Mesendoderm (in vitro differentiated cells): Measurements from ENCODE around the gene FRMD4A.

Experiments
- DNase-seq: peaks from one replicate; pipeline ENCODE4 v3.0.0; 2013
- H2AK5ac ChIP-seq: 2 replicates; pipeline ENCODE4 v1.6.1; 2013; ENCODE audit warnings: low read length, inconsistent platforms
- H2BK120ac ChIP-seq: 2 replicates; pipeline ENCODE4 v1.6.1; 2013; ENCODE audit warnings: low read depth, mild to moderate bottlenecking, low read length, moderate library complexity, mixed read lengths
- H2BK15ac ChIP-seq: replicated peaks from 2 replicates; pipeline ENCODE4 v1.6.1; 2013; ENCODE audit warnings: low read depth, mild to moderate bottlenecking, moderate library complexity
- H2BK5ac ChIP-seq: 2 replicates; pipeline ENCODE4 v1.6.1; 2013; ENCODE audit warnings: low read length, inconsistent platforms
- H3K18ac ChIP-seq: 2 replicates; pipeline ENCODE4 v1.6.1; 2013; ENCODE audit warnings: mild to moderate bottlenecking, low read length, mixed read lengths
- H3K23ac ChIP-seq: one replicate; pipeline ENCODE4 v1.6.1; 2013; ENCODE audit warnings: low read length
- H3K27ac ChIP-seq: 2 replicates; pipeline ENCODE4 v1.5.1; 2013; ENCODE audit warnings: low read depth, mild to moderate bottlenecking, inconsistent platforms, low read length, moderate library complexity
- H3K27me3 ChIP-seq: 2 replicates; pipeline ENCODE4 v1.6.1; 2013; ENCODE audit warnings: low read length, control low read depth, mild to moderate bottlenecking, inconsistent platforms; ENCODE audit not compliant: insufficient read depth, poor library complexity
- H3K36me3 ChIP-seq: 2 replicates; pipeline ENCODE4 v1.6.1; 2013; ENCODE audit warnings: low read length, inconsistent platforms; ENCODE audit not compliant: control insufficient read depth, insufficient read depth
- H3K4ac ChIP-seq: one replicate; pipeline ENCODE4 v1.6.1; 2013; ENCODE audit warnings: low read depth, mild to moderate bottlenecking, low read length, moderate library complexity
- H3K4me1 ChIP-seq: 2 replicates; pipeline ENCODE4 v1.6.1; 2013; ENCODE audit warnings: low read depth, low read length, inconsistent platforms; ENCODE audit not compliant: control insufficient read depth
- H3K4me2 ChIP-seq: 2 replicates; pipeline ENCODE4 v1.6.1; 2013; ENCODE audit warnings: low read length
- H3K4me3 ChIP-seq: 2 replicates; pipeline ENCODE4 v1.5.1; 2013; ENCODE audit warnings: mild to moderate bottlenecking, low read length
- H3K56ac ChIP-seq: one replicate; pipeline ENCODE4 v1.6.1; 2013; ENCODE audit warnings: low read length
- H3K79me1 ChIP-seq: 2 replicates; pipeline ENCODE4 v1.6.1; 2013; ENCODE audit warnings: low read length, inconsistent platforms
- H3K79me2 ChIP-seq: 2 replicates; pipeline ENCODE4 v1.6.1; 2013; ENCODE audit warnings: mild to moderate bottlenecking, low read length; ENCODE audit not compliant: control insufficient read depth, insufficient read depth
- H3K9ac ChIP-seq: 2 replicates; pipeline ENCODE4 v1.6.1; 2013; ENCODE audit warnings: low read length, inconsistent platforms
- H4K5ac ChIP-seq: one replicate; pipeline ENCODE4 v1.6.1; 2013; ENCODE audit warnings: low read length
- H4K8ac ChIP-seq: one replicate; pipeline ENCODE4 v1.6.1; 2013; ENCODE audit warnings: low read depth, mild to moderate bottlenecking, control low read depth, low read length, moderate library complexity
- WGBS: extraction: QIAGEN DNeasy Blood & Tissue Kit; methylation state at CpG from one replicate; pipeline ENCODE4 v1.1.7; 2013; ENCODE audit warnings: low lambda C conversion rate, missing lambda C conversion rate; ENCODE audit not compliant: insufficient coverage; ENCODE audit errors: extremely low coverage; 5-methylcytosine and 5-hydroxymethylcytosine counted together

FRMD4A gene

DNA sequence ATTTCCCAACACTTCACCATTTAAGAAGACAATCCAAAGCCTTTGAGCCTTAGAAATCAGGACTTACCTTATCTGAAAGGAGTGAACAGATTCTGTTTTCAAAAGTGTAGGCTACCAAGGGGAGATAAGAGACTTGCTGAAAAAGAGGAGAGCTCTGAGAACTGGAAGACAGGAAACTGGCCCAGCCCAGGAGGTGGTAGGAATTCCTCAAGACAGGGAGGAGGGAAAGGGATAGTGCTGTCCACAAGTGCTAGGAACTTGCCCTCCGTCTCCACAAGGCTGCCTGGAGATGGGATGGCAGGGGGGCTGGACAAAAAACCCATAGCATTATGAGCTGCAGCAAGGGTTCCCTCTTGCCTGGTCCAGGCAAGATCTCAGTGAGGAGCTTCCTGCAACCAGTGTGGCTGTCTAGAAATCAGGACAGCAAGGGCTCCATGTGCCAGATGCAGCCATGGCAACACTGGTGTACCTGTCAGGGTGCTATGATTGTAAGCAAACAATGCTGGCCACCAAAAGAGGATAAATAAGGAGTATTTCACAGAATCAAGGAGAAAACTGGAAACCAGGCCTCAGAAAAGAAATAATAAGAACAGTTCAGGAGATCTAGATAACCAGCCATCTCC is 22.7 kb upstream of the FRMD4A start:
- Histone ChIP-seq H3K4me3 (no peak overlapping the region), H3K4me1 (peaks cover 2% of the 10 kb centered on the region), H3K36me3 (no peaks in the 10 kb centered on the region), H3K9ac (no peak overlapping the region), H3K4ac (no peak overlapping the region), H3K27me3 (no peaks in the 10 kb centered on the region), H3K23ac (no peak overlapping the region), H4K5ac (no peak overlapping the region), H3K79me2 (no peaks in the 10 kb centered on the region), H2BK120ac (no peak overlapping the region), H2BK5ac (no peak overlapping the region), H2AK5ac (no peak overlapping the region), H3K79me1 (no peaks in the 10 kb centered on the region), H3K27ac (no peak overlapping the region), H3K18ac (no peak overlapping the region), H4K8ac (no peak overlapping the region), H3K56ac (no peak overlapping the region), H2BK15ac (no peak overlapping the region), H3K4me2 (no peak overlapping the region)
- DNase-seq = peak; percentile 88
- no CpG with 5 or more reads among the region's 1 CpG for WGBS

DNA sequence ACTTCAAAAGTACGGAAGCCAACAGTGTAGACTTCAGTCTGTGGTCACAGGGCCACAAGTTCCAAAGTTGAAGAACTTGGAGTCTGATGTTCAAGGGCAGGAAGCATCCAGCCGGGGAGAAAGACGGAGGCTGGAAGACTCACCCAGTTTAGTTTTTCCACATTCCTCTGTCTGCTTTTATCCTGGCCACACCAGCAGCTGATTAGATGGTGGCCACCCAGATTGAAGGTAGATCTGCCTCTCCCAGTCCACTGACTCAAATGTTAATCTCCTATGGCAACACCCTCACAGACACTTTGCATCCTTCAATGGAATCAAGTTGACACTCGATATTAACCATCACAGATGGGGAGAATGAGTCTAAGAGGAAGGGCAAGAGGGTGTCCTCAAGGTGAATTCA is 19.3 kb upstream of the FRMD4A start:
- Histone ChIP-seq H4K5ac (no peak overlapping the region), H2BK15ac (no peak overlapping the region), H3K4me1 (peaks cover 2% of the 10 kb centered on the region), H2BK120ac (no peak overlapping the region), H3K4me3 (no peak overlapping the region), H3K9ac (no peak overlapping the region), H2AK5ac (no peak overlapping the region), H3K36me3 (no peaks in the 10 kb centered on the region), H4K8ac (no peak overlapping the region), H3K27ac (no peak overlapping the region), H3K23ac (no peak overlapping the region), H3K79me2 (no peaks in the 10 kb centered on the region), H3K4me2 (no peak overlapping the region), H3K79me1 (no peaks in the 10 kb centered on the region), H3K4ac (no peak overlapping the region), H3K27me3 (no peaks in the 10 kb centered on the region), H3K18ac (no peak overlapping the region), H2BK5ac (no peak overlapping the region), H3K56ac (no peak overlapping the region)
- DNase-seq = no peak
- no CpG with 5 or more reads among the region's 4 CpGs for WGBS

DNA sequence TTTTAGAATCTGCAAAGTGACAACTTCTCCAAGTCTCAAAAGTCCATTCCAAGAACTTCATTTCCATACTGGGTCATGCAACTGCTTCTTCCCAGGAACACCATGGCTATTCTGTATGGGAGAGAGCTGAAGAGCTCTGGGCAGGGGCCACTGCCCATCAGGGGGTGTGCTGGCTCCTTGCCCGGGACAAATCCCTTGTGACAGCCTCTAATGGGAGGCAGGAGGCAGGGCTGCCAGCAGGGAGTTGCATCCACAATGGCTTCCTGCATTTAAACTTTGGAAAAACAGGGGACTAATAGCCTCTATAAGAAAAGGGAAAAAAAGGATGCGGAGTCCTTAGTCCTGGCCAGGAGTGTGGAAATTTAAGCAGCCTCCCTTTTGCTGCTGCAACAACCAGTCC is 18.4 kb upstream of the FRMD4A start:
- H2BK5ac ChIP-seq = no peak overlapping the region
- no peak overlapping the region for H4K8ac ChIP-seq
- H3K9ac ChIP-seq = no peak overlapping the region
- no peak overlapping the region for H3K4ac ChIP-seq
- no peak overlapping the region for H2AK5ac ChIP-seq
- no peaks in the 10 kb centered on the region for H3K79me2 ChIP-seq
- H4K5ac ChIP-seq = no peak overlapping the region
- H2BK120ac ChIP-seq = no peak overlapping the region
- H3K36me3 ChIP-seq = no peaks in the 10 kb centered on the region
- H3K4me1 ChIP-seq = peaks cover 2% of the 10 kb centered on the region
- WGBS = no CpG with 5 or more reads among the region's 2 CpGs
- no peaks in the 10 kb centered on the region for H3K79me1 ChIP-seq
- no peak overlapping the region for H3K4me2 ChIP-seq
- H3K23ac ChIP-seq = no peak overlapping the region
- no peak overlapping the region for H3K4me3 ChIP-seq
- DNase-seq = no peak
- no peak overlapping the region for H3K18ac ChIP-seq
- H3K56ac ChIP-seq = no peak overlapping the region
- H3K27me3 ChIP-seq = no peaks in the 10 kb centered on the region
- no peak overlapping the region for H2BK15ac ChIP-seq
- H3K27ac ChIP-seq = no peak overlapping the region

DNA sequence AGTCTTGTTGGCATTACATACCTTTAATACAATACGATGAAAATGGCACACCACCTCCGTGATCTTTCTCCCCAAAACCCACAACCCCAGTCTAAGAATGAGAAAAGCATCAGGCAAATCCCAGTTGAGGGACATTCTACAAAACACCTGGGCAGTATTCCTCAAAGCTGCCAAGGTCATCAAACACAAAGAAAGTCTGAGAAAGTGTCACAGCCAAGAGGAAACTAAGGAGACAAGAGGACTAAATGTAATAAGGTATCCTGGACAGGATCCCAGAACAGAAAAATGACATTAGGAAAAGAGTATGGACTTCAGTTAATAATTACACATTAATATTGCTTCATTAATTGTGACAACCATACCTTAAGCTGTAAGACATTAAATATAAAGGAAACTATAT is 14.5 kb upstream of the FRMD4A start:
- WGBS = no CpG with 5 or more reads among the region's 2 CpGs
- no peak overlapping the region for H2AK5ac ChIP-seq
- no peak overlapping the region for H4K8ac ChIP-seq
- no peak overlapping the region for H3K18ac ChIP-seq
- H2BK15ac ChIP-seq = no peak overlapping the region
- H3K23ac ChIP-seq = no peak overlapping the region
- H3K27ac ChIP-seq = no peak overlapping the region
- no peak for DNase-seq
- H3K4ac ChIP-seq = no peak overlapping the region
- H4K5ac ChIP-seq = no peak overlapping the region
- H3K4me2 ChIP-seq = no peak overlapping the region
- no peak overlapping the region for H3K4me3 ChIP-seq
- H2BK5ac ChIP-seq = no peak overlapping the region
- no peak overlapping the region for H3K9ac ChIP-seq
- H3K4me1 ChIP-seq = no peaks in the 10 kb centered on the region
- H3K79me1 ChIP-seq = no peaks in the 10 kb centered on the region
- H3K27me3 ChIP-seq = no peaks in the 10 kb centered on the region
- H3K36me3 ChIP-seq = no peaks in the 10 kb centered on the region
- no peak overlapping the region for H3K56ac ChIP-seq
- H3K79me2 ChIP-seq = no peaks in the 10 kb centered on the region
- H2BK120ac ChIP-seq = no peak overlapping the region

DNA sequence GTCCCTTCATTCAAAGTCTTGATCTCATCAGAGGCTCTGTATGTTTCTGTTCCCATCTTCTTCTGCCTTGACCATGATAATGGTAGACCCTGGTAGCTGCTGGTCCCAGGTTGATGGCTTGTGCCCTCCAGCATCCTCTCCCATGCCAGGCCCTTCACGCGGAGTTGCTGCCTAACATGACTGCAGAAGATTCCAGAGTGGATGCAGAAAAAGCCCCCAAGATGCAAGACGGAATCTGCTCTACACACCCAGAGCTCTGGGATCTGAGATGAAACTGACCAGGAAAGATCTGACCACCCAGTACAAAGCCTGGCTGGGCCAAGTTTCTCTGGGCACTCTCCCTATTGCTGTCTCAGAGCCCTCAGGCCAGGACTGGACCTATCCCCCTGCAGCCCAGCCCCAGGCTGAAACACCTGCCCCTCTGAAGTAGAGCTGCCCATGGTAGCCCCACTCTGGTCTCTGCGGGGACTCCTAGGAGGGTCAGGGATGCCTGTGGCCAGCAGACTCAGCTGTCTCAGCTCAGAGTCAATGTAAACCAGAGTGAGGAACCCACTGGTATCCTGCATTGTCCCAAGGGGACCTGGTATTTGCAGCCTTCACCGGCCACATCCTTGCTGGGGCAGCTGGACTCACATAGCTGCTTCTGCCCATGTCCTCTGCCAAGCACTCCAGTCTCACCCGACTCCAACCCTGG is 9.5 kb upstream of the FRMD4A start:
- Histone ChIP-seq H3K4me1 (no peaks in the 10 kb centered on the region), H3K27me3 (no peaks in the 10 kb centered on the region), H2BK5ac (no peak overlapping the region), H3K23ac (peak overlapping the region; percentile 18), H3K9ac (no peak overlapping the region), H3K27ac (no peak overlapping the region), H2AK5ac (no peak overlapping the region), H2BK120ac (no peak overlapping the region), H3K79me2 (no peaks in the 10 kb centered on the region), H3K36me3 (no peaks in the 10 kb centered on the region), H2BK15ac (no peak overlapping the region), H4K8ac (no peak overlapping the region), H4K5ac (no peak overlapping the region), H3K18ac (no peak overlapping the region), H3K4me3 (no peak overlapping the region), H3K56ac (no peak overlapping the region), H3K4ac (no peak overlapping the region), H3K4me2 (no peak overlapping the region), H3K79me1 (no peaks in the 10 kb centered on the region)
- no peak for DNase-seq
- WGBS = no CpG with 5 or more reads among the region's 6 CpGs

DNA sequence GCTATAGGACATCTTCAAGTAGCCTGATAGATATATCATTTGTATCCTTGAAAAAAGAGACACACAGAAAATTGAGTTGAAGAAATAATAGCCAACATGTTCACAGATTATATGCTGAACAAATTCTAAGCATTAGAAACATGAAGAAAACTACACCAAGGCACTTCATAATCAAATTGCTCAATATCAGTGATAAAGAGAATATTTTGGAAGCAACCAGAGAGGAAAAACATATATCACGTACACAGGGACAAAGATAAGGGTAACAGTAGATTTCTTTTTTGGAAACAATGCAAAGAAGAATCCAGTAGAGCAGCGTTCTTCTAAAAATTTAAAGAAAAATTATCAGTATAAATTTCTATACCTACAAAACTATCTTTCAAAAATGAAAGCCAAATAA is 6.0 kb upstream of the FRMD4A start:
- DNase-seq = no peak
- H2BK120ac ChIP-seq = no peak overlapping the region
- WGBS = no CpG with 5 or more reads among the region's 2 CpGs
- no peak overlapping the region for H3K18ac ChIP-seq
- no peaks in the 10 kb centered on the region for H3K36me3 ChIP-seq
- H3K79me2 ChIP-seq = no peaks in the 10 kb centered on the region
- H2BK15ac ChIP-seq = no peak overlapping the region
- H3K4me1 ChIP-seq = no peaks in the 10 kb centered on the region
- H3K56ac ChIP-seq = no peak overlapping the region
- H3K4me3 ChIP-seq = no peak overlapping the region
- H3K27me3 ChIP-seq = no peaks in the 10 kb centered on the region
- no peak overlapping the region for H3K4me2 ChIP-seq
- no peak overlapping the region for H2BK5ac ChIP-seq
- H3K23ac ChIP-seq = no peak overlapping the region
- no peak overlapping the region for H4K5ac ChIP-seq
- no peak overlapping the region for H4K8ac ChIP-seq
- no peak overlapping the region for H3K9ac ChIP-seq
- H3K27ac ChIP-seq = no peak overlapping the region
- no peaks in the 10 kb centered on the region for H3K79me1 ChIP-seq
- no peak overlapping the region for H2AK5ac ChIP-seq
- no peak overlapping the region for H3K4ac ChIP-seq
